ENCODE results near the gene LMCD1. TPM values are rescaled to one million over a fixed set of nuclear protein-coding genes. Genes with fewer than 3 reads are reported as not detected.

Gene LMCD1
- total and polyA plus RNA-seq, 2 of the 8 experiments (the other 6 are each of a cell fraction or from before 2014, with no cell fraction given): 12.3 to 26.5 TPM

DNA sequence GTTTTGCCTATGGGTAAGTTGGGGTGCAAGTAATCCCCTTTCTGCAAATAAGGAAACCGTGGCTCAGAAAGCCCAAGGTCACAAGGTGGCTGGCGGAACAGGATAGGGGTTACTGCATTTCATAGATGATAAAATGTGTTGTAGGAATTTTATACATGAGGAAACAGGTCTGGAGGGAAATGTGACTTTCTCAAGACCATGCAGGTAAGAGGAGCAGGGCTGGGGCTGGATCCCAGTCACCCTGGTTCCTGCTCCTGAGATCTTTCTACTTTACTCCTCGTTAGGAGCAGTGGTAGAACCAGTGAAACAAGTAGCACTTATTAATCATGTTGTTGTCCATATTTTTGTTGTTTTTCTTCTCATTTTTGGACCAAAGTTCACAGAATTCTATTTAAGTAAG is 79.8 kb downstream of the LMCD1 start:
- Histone ChIP-seq H3K36me3 (ENCODE audit: control insufficient read depth in 2 of 4, insufficient read depth in 4 of 4, low read length in 3 of 4) (no peaks in the 10 kb centered on the region), H2AK5ac (ENCODE audit: low read depth, low read length) (no peak overlapping the region), H3K4me3 (ENCODE audit: extremely low read depth in 1 of 4, insufficient read depth in 2 of 4, low read depth in 3 of 4, low read length in 4 of 4) (no peak overlapping the region), H3K14ac (ENCODE audit: insufficient read length) (no peak overlapping the region), H3K27me3 (replicated peaks in 1 of 4; ENCODE audit: control insufficient read depth in 3 of 4, extremely low read depth in 1 of 4, insufficient read depth in 3 of 4, low read length in 3 of 4) (no peaks in the 10 kb centered on the region), H4K20me1 (replicated peaks in 1 of 2; ENCODE audit: control insufficient read depth in 1 of 2, insufficient read depth in 2 of 2, low read length in 2 of 2) (no peaks in the 10 kb centered on the region), H2BK20ac (ENCODE audit: low read length) (no peak overlapping the region), H3K9me3 (ENCODE audit: insufficient read depth in 2 of 2, low read depth in 1 of 2, low read length in 1 of 2) (no peaks in the 10 kb centered on the region), H2BK5ac (ENCODE audit: low read depth, low read length) (no peak overlapping the region), H3K4ac (replicated peaks; ENCODE audit: insufficient read length, low read depth, low read length) (no peak overlapping the region), H3K79me1 (ENCODE audit: low read depth, low read length) (no peaks in the 10 kb centered on the region), H4K8ac (ENCODE audit: extremely low read depth, insufficient read depth, low read length) (no peak overlapping the region), H3K4me1 (replicated peaks in 1 of 4; ENCODE audit: control insufficient read depth in 3 of 4, insufficient read depth in 4 of 4, low read length in 3 of 4) (no peaks in the 10 kb centered on the region), H3K79me2 (ENCODE audit: control insufficient read depth in 1 of 2, insufficient read depth in 2 of 2, low read length in 2 of 2) (no peaks in the 10 kb centered on the region), H3K27ac (ENCODE audit: low read depth, low read length) (no peak overlapping the region), H4K91ac (replicated peaks; ENCODE audit: insufficient read length, low read length) (no peak overlapping the region), H3K4me2 (ENCODE audit: insufficient read depth in 1 of 2, low read depth in 2 of 2, low read length in 2 of 2) (no peak overlapping the region), H3K9ac (replicated peaks in 1 of 4; ENCODE audit: extremely low read depth in 1 of 4, low read depth in 3 of 4, low read length in 3 of 4) (no peak overlapping the region), H2BK120ac (replicated peaks; ENCODE audit: low read depth, low read length) (no peak overlapping the region), H3K18ac (ENCODE audit: extremely low read depth, low read length) (no peak overlapping the region), H3K23me2 (ENCODE audit: low read depth, low read length) (no peaks in the 10 kb centered on the region), H3K23ac (ENCODE audit: insufficient read length) (no peak overlapping the region), H4K5ac (ENCODE audit: insufficient read length, low read depth, low read length) (no peak overlapping the region), H2BK12ac (ENCODE audit: low read depth, low read length) (no peak overlapping the region), H2AFZ (ENCODE audit: low read length) (no peak overlapping the region), H3K56ac (replicated peaks; ENCODE audit: insufficient read length, low read depth, low read length) (no peak overlapping the region), H2BK15ac (ENCODE audit: low read length) (no peak overlapping the region)
- CTCF ChIA-PET (ENCODE audit: partially characterized antibody): interaction anchor here (1.1 kb wide), 1 partner anchor 10 kb away, joined by 4 read pairs; no protein-coding TSS in a partner anchor
- 96% methylated on average over 3 of the region's 3 CpGs; no CpG with 5 or more reads in 1 of the 2 experiments for WGBS, 2 experiments (ENCODE audit: extremely low coverage in 1 of 2, insufficient coverage in 1 of 2, insufficient read length in 1 of 2, insufficient replicate concordance in 2 of 2, low coverage in 1 of 2, low lambda C conversion rate in 2 of 2, missing lambda C conversion rate in 1 of 2)
- POLR2A ChIA-PET (ENCODE audit: partially characterized antibody): no interaction called here
- TF ChIP-seq KDM5A (IDR thresholded peaks at IDR 0.05; ENCODE audit: low read length): no peak
- no peak for DNase-seq (ENCODE audit: low read depth in 1 of 2, low spot score in 2 of 2)
- FAIRE-seq: no peak

Measured in H1 (cell line).